HG03521 (cell line): ENCODE data around the gene CYGB.
A peak's percentile ranks its signal among the peaks of the same experiment; 100 is the strongest.
"Not testable (repeated sequence)": the region's sequence is repeated elsewhere in the genome, so short reads cannot be mapped to it uniquely, and the experiment has no call there.

ENCODE experiments used
- ATAC-seq: cut with Tn5 transposase; IDR thresholded peaks from one replicate; pipeline ENCODE4 v1.9.1; 2021; ENCODE audit warnings: mild to moderate bottlenecking, moderate library complexity; ENCODE audit not compliant: unreplicated experiment

The CYGB gene

DNA sequence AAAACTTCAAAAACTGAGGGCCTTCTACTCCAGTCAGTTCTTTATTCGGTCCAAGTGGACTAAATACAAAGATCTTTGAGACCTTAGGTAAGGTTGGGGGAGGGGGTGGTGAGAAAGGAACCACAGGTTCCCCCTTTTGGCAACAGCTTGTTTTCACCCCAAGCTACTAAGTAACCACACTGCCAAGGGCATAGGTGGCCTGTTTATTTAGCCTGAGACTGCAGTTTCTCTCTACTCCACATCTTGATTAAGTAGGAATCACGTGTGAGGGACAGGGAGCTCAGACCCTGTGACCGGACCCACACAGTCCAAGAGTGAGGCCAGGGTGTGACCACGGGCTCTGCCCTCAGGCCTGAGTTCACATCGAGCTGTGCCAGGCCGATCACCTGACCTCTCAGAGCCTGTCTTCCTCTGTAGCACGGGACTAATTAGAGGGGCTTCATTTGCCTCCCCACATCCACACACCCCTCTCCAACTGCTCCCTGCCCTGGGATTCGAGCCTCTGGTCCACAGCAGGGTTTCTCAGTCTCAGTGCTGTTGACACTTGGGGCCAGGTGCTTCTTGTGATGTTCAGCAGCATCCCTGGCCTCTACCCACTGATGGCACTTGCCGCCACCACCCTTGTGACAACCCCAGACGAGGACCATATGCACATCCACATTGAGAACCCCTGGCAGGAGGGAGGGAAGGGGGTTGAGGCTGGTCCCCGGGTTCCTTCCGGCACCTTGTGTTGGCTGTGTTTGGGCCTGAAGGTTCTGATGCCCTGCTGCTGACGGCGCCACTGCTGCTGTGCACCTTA lies 30.3 kb upstream of the CYGB start:
- no peak for ATAC-seq

DNA sequence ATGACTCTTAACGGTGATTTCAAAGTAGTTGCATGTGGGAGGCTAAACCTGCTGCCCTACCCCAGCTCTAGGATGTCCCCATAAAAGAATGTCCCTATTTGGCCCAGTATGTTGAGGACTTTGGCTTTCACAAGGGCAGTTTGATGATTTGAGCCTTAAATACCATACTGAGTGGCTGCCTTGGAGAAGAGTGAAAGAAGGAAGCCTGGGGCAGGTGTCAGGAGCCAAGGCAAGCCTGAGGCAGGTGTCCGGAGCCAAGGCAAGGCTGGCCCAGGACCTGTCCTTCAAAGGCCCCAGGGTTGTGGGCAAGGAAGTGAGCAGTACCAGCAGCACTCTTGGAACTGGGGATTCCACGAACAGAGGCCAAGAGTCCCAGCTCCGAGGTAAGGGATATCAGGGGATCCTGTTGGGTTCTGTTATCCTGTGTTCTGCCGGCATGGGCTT lies 29.5 kb upstream of the CYGB start:
- no peak for ATAC-seq

DNA sequence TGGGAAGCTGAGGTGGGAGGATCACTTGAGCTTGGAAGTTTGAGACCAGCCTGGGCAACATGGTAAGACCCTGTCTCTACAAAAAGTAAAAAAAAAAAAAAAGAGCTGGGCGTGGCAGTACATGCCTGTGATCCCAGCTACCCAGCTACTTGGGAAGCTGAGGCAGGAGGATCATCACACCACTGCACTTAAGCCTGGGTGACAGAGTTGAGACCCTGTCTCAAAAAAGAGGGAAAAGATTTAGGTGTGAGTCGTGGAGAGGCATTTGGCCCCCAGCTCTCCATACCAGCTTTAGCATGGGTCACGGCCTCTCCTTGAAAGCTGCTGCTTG lies 29.1 kb upstream of the CYGB start:
- ATAC-seq: no peak

DNA sequence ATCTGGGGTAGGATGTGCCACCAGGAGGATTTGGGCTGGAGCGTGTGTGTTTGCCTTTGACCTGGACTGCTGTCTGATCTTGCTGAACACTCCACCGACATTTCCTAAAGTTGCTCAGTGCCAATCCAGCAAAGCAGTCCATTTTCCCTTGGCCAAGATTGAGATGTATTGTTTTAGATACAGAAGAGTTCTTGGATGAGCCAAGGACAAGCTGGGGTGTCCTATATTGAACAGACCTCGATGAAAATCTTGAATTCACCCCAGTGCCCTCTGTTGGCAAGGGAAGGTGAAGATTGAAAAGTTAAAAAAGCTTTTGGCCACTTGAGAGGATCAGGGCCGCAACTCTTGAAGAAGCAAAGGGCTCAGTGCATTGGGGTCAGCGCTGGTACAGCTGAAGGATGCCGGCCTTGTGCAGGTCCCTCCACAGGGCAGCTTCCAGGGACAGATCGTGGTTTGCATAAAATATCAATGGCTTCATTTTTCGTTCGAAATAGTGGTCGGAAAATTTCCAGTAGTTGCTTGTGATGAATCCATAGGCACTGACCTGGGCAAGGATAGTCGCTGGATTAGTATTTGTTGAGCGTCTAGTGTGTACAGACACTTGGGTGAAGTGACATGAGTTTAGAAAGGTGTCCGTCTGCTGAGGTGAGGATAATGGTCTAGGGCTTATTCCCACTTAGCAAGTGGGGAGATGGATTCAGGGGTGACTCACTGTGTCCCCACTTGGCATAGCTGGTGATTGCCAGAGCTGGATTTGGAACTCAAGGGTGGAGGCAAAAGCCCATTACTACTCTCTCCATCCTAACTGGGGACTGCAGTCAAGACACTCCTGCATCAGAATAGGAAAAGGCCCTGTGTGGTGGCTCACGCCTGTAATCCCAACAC lies 28.5 kb upstream of the CYGB start:
- no peak for ATAC-seq

DNA sequence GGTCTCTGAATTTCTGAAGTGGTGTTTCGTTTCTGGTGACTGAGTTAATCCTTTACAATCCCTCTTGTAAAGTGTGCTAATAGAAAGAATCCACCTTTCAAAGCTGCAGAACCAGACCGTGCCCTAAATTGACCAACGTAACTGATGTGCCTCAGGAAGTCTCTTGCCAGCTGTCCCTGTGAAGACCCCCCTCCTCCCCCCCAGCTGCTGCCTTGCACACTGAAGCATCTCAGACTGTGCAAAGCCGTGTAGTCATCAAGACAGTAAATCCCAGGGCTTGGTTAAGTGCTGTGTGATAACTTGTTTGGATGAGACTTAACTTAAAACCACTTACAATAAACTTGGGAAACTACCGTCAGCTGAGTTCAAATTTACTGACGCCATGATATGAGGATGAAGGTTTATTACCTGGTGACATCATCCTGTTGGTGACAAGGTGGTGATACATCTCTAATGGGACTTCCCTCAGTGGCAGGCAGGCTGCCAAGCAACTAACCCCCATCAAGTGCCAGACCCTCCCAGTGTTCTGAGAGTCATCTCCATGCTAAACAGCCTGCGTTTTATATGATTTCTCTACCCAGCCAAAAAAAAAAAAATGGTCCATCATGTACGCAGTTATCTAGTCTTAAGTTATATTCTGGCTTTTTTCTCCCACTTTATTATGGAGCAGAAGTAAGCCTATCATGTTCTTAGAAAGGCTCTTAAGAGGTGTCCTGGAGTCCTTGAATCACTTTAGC lies 27.6 kb upstream of the CYGB start:
- ATAC-seq: not testable (repeated sequence)

DNA sequence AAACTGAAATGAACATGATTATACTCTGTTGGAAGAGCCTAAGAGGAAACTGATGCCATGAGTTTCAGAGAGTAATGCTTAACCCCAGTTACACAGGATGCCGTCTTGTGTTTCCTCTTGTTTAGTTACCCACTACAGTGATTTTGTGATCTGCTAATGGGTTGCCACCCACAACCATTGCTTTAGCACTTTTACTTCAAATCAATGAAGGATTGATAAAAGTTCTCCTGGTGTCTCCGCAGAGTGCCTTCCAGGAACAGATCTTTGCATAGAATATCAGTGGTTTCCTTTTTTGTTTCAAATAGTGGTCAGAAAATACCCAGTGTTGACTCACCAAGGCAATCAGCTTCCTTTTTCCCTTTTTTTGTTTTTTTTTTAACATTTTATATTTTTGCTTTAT lies 25.9 kb upstream of the CYGB start:
- not testable (repeated sequence) for ATAC-seq

DNA sequence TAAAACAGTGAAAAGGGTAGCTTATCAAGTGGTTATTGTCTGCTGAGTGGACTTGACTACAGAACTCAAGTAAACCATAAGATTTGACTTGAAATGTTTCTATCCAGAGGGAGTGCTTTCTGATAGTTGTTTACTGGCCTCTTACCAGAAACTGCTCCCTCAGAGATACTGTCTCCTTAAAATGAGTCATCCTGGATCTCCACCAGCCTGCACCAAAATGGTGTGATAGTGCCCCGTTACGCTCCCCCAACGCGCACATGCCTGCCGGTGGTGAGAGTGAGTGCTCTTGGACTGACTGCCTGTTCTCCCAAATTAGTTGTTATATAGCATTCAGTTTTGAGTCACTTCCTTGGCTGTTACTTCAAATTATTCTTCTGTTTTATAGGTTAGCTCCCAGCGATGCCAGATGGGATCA lies 25.2 kb upstream of the CYGB start:
- no peak for ATAC-seq

DNA sequence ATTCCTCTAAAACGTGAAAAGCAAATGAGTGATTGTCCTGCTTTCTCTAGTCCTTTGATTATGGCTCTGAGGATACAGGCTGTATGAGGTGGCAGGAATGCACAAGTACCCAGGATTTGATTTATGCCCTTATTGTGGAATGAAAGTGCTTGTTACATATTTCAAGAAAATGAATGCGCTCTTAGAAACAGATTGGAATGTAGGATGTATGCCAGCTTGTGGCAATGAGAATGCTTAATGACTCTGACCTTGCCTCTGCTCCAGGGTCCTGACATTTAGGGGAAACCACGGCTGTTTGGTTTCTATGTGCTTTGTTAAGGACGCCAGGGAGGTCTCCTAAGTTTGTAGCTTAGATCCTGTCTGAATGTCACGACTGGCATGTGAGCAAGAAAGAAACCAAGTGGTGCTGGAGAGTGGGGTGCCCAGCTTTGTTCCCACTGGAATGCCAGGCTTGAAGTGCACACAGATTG lies 24.3 kb upstream of the CYGB start:
- no peak for ATAC-seq

DNA sequence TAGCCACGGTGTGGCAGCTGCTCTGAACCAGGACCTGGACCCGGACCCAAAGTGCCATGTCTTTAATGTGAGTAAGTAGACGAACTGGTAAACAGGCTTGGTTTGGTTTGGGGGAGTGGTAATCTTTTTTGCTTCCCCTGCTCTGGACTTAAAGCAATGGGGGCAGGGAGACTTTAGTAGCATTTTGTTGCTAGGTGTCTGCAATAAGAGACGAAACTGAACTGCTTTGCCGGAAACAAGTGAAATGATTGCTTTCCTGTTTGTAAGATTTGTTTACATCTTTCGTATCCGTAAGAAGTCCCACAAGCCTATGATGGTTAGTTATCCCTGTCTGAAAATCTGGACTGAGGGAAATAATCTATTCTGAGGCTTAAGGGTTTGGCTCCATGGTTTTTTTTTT lies 23.8 kb upstream of the CYGB start:
- ATAC-seq: no peak

DNA sequence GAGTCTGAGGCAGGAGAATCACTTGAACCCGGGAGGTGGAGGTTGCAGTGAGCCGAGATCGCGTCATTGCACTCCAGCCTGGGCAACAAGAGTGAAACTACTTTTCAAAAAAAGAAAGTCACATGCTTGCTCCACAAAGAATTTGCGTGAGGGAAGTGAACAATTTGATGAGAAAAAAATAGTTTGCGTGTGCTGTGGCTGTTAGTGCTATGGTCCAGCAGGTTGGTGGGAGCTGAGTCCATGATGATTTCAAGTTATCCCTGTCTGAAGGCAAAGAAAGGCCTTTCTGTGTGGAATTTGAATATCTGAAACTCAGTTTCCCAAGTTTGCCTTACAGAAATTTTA lies 23.3 kb upstream of the CYGB start:
- ATAC-seq: no peak

DNA sequence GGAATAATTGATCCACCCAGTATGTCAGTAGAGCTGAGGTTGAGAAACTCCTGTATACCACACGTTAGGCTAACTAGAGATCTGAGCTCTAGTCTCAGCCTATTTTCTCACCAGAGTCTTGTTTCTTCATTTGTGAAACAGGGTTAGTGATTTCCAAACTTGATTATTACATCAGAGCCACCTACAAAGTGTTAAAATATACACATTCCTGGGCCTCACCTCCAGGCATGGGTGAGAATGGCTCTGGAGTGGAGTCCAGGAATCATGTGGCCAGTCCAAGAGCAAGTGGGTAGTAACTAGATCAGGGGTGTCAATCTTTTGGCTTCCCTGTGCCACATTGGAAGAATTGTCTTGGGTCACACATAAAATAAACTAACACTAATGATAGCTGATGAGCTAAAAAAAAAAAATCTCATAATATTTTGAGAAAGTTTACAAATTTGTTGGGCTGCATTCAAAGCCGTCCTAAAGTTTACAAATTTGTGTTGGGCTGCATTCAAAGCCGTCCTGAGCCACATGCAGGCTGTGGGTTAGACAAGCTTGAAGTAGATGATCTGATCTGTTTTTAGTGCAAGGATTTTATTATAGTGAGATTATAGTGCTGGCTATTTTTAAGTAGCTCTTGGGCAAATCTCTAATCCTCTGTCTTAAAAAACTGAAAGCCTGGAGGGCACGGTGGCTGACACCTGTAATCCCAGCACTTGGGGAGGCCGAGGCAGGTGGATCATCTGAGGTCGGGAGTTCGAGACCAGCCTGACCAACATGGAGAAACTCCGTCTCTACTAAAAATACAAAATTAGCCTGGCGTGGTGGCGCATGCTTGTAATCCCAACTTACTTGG lies 22.7 kb upstream of the CYGB start:
- ATAC-seq: no peak

DNA sequence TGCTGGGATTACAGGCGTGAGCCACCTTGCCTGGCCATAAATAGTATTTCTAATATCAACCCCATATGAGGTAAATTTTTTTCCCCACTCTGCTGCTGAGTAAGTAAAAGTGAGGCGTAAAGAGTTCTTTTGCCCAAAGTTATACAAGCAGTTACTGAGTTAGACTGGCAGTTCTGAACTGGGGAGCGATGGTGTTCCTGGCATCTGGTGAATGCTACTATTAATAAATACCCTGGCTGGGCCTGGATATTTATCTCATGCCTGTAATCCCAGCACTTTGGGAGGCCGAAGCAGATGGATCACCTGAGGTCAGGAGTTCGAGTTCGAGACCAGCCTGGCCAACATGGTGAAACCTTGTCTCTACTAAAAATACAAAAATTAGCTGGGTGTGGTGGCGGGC lies 22.0 kb upstream of the CYGB start:
- not testable (repeated sequence) for ATAC-seq

DNA sequence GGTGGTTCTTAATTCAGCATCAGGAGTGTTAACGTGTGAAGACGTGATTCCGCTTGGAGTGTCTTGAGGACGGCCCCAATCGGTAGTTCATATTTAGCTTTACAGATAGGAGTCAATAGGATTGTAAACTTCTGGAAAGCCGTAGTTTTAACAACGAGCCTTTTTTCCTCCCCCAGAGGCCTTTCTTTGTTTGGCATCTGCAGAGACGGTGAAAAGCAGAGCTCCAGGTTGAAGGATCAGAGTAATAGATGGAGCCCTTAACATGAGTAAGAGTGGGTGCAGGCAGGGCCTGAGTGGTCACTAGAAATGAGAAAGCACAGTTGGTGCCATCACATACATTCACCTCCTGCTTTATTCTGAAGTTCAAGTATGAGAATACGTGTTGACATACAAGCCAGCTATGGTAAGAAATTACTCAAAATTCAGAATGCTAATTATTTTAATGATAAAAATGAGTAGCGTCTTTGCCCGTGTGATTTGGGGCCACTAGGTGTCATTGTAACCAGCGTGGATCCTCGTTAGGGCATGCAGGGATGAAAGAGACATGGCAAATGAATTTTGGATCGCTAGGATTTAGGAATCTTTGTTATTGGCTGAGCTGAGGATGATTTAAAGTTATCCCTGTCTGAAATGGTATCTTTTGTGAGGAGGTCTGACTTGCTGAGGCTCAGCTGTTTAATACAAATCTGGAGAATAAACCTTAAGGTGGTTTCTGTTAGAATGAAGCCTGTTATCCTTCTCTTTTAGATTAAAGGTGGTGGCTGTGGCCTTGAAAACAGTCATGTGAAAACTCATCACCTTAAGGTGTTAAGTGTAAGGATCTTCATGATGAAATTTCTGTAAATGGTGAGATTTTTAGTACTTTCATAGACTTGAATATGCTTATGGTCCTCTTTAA lies 20.9 kb upstream of the CYGB start:
- ATAC-seq: no peak

DNA sequence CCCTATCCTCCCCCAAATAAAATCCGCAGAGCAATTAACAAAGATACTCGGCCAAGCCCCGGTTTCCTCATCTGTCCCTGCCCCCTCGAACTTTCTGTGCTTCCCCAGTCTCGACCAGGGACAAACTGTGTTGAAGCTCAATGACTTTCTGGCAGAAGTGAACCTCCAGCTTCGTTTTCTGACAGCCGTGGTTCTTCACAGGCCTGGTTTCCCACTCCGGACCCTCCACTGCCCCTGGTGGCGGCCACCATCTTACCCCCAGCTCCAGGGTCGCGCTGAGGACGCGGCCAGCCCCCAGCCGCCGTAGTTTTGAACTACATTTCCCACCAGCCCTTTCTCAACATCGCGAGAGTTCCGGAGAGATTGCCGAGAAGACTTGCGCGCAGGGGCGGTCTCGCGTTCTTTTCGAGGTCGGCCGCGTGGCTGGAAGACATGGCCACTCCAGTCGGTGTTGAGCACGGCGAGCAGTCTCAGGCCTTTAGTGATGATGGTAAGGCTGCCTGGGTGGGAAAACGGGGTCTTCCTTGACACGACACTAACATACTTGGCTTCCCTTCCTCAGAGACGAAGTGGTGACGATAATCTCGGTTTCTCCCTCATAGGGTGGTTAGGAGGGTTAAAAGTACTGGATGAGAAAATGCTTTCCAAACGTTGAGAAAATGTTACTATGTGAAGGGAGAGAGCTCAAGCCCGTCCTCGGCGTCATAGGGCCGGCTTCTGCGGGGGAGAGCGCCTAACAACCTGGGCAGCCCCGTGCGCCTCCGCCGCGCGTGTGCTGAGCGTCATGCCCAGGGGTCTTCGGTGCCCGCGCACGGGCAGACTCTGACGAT lies 20.1 kb upstream of the CYGB start:
- ATAC-seq: peak; percentile 76

DNA sequence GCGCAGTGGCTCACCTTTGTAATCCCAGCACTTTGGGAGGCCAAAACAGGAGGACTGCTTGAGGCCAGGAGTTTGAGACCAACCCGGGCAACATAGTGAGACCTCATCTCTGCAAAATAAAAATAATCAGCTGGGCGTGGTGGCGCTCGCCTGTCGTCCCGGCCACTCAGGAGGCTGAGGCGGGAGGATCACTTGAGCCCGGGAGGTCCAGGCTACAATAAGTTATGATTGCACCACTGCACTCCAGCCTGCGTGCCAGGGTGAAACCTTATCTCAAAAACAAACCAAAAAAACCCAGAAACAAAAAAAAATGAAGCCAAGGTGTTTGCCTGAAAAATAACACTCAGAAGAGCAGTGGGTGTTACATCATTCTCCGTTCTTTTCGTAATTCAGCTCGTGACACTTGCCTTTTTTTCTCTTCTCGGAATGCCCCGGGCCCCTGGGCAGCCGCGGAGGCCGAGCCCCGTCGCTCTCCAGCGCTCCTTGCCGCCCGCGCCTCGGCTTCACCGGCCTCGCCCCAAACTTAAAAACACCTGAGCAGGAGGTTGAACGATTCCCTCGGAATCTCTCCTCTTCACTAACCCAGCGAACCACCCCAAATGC lies 19.4 kb upstream of the CYGB start:
- peak; percentile 24 for ATAC-seq

DNA sequence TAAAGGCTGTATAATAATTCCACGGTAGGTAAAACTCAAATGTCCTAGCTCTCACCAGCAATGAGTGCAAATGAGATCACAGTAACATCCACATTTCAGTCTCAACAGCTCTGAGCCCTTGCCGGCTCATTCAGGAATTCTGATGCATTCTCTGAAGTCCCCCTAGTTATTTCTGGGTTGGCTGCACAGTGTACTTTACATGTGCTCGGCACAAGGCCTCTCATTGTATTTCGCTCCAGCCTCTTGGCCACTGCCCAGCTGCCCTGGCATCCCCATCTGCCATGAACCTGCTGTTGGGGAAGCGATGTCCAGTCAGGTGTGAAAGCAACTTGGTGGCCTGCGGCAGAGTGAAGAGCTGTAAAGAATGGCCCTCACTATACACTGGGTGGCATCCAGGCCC lies 16.6 kb upstream of the CYGB start:
- ATAC-seq: no peak

DNA sequence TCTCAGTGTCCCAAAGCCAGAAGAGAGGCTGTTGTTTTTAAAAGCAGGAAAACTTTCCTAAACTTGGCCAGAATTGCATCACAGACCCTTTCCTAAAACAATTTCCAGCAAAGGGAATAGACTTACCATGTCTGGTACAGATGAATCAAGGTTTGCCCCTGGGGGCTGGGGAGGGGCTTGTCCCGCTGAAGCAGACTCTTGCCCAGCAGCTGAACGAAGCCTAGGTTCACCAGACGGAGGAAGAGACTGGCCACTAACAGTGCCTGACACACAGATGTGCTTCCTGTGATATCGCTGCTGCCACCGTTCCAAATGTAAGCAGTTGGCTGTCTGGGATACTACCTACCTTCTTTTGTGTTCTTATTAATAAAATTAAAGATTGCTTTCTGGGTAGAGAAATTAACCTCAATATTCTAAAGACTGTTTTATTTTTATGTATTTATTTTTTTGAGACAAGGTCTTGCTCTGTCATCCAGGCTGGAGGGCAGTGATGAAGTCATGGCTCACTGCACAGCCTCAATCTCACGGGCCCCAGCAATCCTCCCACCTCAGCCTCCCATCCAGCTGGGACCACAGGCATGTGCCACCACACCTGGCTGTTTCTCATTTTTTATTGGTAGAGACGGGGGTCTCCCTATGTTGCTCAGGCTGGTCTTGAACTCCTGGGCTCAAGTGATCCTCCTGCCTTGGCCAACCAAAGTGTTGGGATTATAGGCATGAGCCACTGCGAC lies 15.8 kb upstream of the CYGB start:
- no peak for ATAC-seq

DNA sequence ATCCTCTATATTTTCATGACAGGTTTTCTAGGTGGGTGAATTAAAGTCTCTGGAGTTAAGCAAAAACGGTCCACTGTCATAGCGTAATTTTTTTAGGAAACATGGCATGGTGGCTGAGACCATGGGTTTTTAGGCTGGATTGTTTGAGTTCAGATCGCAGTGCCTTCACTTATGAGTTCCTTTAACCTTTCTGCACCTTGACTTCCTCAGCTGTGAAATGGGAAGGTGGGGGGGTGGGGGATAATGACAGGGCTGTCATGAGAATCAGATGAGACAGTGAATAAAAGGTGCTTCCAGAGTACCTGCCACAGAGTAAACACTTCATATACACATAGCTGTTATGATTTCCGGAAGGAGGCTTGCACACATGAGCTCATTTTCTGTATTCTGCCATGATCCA lies 14.2 kb upstream of the CYGB start:
- ATAC-seq: no peak
